ENCODE data around the gene FAM219B.

Gene FAM219B

DNA sequence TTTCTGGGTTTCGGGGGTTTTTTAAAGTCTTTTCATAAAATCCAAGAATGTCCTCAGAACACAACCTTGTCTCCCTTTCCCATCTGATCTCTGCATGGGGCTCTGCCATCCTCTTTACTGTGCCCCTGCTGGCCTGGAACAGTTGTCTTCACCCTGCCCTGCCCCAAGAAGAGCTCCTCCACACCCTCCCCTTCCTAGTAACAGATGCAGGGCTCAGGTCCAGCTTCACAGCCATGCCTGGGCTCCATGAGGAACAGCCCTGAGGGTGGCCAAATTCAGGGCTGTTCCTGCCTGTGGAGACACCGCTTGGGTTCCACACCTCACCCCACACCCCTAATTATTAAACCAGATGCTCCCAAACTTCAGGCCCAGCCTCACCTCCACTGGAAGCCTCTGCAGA is 50.8 kb downstream of the FAM219B start:
- Histone ChIP-seq H3K9me3 (no peaks in the 10 kb centered on the region), H3K4me3 (ENCODE audit: low read depth, low read length) (no peak overlapping the region), H3K4me1 (peaks cover 5% of the 10 kb centered on the region), H3K27me3 (no peaks in the 10 kb centered on the region), H3K36me3 (peaks cover 15% of the 10 kb centered on the region; the same call in 1 of the 2 replicates)
- DNase-seq, result no peak
- TF ChIP-seq, protein P1, sequence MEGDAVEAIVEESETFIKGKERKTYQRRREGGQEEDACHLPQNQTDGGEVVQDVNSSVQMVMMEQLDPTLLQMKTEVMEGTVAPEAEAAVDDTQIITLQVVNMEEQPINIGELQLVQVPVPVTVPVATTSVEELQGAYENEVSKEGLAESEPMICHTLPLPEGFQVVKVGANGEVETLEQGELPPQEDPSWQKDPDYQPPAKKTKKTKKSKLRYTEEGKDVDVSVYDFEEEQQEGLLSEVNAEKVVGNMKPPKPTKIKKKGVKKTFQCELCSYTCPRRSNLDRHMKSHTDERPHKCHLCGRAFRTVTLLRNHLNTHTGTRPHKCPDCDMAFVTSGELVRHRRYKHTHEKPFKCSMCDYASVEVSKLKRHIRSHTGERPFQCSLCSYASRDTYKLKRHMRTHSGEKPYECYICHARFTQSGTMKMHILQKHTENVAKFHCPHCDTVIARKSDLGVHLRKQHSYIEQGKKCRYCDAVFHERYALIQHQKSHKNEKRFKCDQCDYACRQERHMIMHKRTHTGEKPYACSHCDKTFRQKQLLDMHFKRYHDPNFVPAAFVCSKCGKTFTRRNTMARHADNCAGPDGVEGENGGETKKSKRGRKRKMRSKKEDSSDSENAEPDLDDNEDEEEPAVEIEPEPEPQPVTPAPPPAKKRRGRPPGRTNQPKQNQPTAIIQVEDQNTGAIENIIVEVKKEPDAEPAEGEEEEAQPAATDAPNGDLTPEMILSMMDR (IDR thresholded peaks at IDR 0.05; ENCODE audit: low read depth, low read length), result no peak

DNA sequence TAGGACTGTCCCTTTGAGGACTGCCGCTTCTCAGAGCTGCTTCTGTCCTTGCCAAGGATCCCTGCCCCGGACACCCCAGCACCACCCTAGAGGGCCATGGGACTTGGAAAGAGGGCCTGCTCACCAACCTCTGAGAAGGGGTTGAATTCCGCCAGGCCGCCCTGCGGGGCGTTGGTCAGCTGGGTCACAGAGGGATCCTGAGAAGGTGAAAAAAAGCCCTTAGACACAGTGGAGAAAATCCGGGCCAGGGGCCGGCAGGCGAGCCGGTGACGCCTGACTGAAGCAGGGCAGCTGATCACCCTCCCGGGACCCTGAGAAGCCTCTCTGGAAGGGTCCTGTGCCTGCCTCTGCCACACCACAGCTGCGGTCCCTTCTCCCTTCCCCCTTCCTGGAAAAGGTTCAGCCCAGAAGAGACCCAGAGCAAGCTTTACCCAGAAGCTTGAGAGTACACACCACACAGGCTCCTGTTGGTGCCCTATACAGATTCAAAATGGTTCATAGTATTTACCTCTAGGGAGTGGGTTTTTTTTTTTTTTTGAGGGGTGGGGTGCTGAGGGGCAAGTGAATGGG is 52.1 kb downstream of the FAM219B start:
- Histone ChIP-seq H3K4me1 (peaks cover 5% of the 10 kb centered on the region), H3K4me3 (ENCODE audit: low read depth, low read length) (no peak overlapping the region), H3K9me3 (no peaks in the 10 kb centered on the region), H3K27me3 (no peaks in the 10 kb centered on the region), H3K36me3 (peaks cover 21% of the 10 kb centered on the region)
- TF ChIP-seq, protein P1 (IDR thresholded peaks at IDR 0.05; ENCODE audit: low read depth, low read length), result no peak
- DNase-seq, result no peak

DNA sequence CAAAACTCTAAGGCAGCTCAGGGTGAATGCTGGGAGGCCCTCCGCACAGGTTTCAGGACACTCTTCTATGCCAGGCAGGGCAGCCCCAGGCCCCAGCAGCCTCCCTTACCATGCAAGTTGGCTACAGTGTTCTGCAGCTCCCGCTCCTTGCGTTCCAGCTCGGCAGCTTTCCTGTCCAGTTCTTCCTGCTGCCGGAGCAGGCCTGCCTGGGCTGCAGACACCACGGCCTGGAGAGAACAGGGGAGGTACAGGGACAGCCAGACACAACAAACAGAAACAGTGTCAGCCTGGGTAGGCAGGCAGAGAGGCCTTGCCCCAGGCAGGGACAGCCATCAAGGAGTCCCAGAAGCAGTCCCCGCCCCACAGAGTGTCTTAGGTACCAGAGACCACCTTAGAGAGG is 54.7 kb downstream of the FAM219B start:
- peaks cover 32% of the 10 kb centered on the region for H3K36me3 ChIP-seq
- TF ChIP-seq, protein P1 (IDR thresholded peaks at IDR 0.05; ENCODE audit: low read depth, low read length), result no peak
- no peaks in the 10 kb centered on the region for H3K9me3 ChIP-seq
- no peak for DNase-seq
- H3K4me3 ChIP-seq (ENCODE audit: low read depth, low read length), result no peak overlapping the region
- H3K27me3 ChIP-seq, result no peaks in the 10 kb centered on the region
- no peaks in the 10 kb centered on the region; the same call in 1 of the 2 replicates for H3K4me1 ChIP-seq

DNA sequence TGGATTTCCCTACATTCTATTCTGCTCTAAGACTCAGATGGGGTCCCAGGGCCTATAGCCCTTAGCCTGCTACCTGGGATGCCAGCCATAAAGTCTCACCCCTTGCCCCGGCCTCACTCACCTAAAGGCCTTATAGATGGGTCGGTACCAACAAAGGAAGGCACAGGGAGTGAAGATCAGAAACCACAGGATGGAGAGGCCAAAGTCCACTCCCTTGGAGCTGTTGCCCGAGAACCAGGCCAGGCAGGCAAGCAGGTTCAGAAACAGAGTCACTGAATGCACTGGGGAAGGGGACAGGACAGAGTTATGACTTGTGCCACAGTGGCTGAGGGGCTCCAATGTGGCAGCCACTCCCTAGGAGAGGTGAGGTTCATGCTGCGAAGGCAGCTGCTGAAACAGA is 56.3 kb downstream of the FAM219B start:
- TF ChIP-seq, protein P1 (IDR thresholded peaks at IDR 0.05; ENCODE audit: low read depth, low read length), result no peak
- H3K27me3 ChIP-seq, result no peaks in the 10 kb centered on the region
- no peaks in the 10 kb centered on the region for H3K4me1 ChIP-seq
- DNase-seq, result no peak
- H3K4me3 ChIP-seq (ENCODE audit: low read depth, low read length), result no peak overlapping the region
- no peaks in the 10 kb centered on the region for H3K9me3 ChIP-seq
- peaks cover 32% of the 10 kb centered on the region for H3K36me3 ChIP-seq
